GM10266 (cell line): ENCODE measurements around the gene PPFIA3.
"Not testable (repeated sequence)": the region's sequence is repeated elsewhere in the genome, so short reads cannot be mapped to it uniquely, and the experiment has no call there.

Source experiments
- DNase-seq: peaks from one replicate; pipeline ENCODE4 v3.0.0; 2012; ENCODE audit errors: extremely low spot score
- CTCF ChIP-seq: IDR thresholded peaks from 2 replicates; pipeline ENCODE4 v1.5.1; 2012; ENCODE audit warnings: mild to moderate bottlenecking, low read depth; ENCODE audit not compliant: control insufficient read depth, insufficient read depth; ENCODE audit errors: missing control alignments

PPFIA3 gene

GRCh38 chr19:49119411-49120324 lies at the start of gene PPFIA3:
TSS of gene PPFIA3 (plus strand) at chr19:49119544. CDS start at chr19:49127874, 8,330 bp downstream.
- DNase-seq, result no peak
- TF ChIP-seq CTCF, result no peak

GRCh38 chr19:49070416-49070815 lies 48.9 kb upstream of the PPFIA3 start:
- no peak for TF ChIP-seq CTCF
- DNase-seq, result no peak

- no peak for TF ChIP-seq CTCF
- no peak for DNase-seq
These were observed 47.3 kb upstream of the PPFIA3 start for GRCh38 chr19:49071860-49072547.

- TF ChIP-seq CTCF, result peak; percentile 21
- no peak for DNase-seq
These were observed 45.6 kb upstream of the PPFIA3 start for GRCh38 chr19:49073514-49074378.

GRCh38 chr19:49074869-49075268 lies 44.5 kb upstream of the PPFIA3 start:
- not testable (repeated sequence) for DNase-seq
- peak; percentile 64 for TF ChIP-seq CTCF

GRCh38 chr19:49080392-49080791 lies 39.0 kb upstream of the PPFIA3 start:
- no peak for DNase-seq
- TF ChIP-seq CTCF, result no peak
